ENCODE results near the gene PCCA. TPM values are rescaled to one million over a fixed set of nuclear protein-coding genes. Genes with fewer than 3 reads are reported as not detected.

The PCCA gene
- polyA plus RNA-seq, 1 of the 3 experiments (the other 2 are of a cell fraction) = 7.3 TPM

DNA sequence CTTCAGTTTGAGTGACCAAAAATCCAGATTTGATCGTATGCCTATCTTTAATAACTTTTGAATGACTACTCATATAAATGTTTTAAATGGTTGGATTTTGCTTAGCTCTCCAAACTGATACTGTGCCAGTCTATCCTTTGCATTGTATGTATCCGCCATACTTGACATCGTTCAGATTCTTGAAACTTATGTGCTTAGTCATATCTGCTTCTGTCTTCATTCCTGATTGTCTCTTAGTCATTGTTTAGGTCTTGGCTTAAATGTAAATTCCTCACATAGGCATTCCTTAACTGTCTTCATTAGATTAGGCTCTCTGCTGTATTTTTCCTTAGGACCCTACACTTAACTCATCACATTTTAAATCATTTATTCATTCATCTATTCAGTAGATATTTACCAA lies 126.0 kb downstream of the PCCA start (continued):
- peak in 1 of 2 experiments; percentile 65; a peak in 2 of 4 replicates for TF ChIP-seq EP300 (IDR thresholded peaks at IDR 0.05; ENCODE audit: borderline replicate concordance in 1 of 2, low read depth in 1 of 2, low read length in 1 of 2)
- peak; percentile 86 for TF ChIP-seq FOSL2 (IDR thresholded peaks at IDR 0.05; ENCODE audit: borderline replicate concordance, low read depth)
- TF ChIP-seq JUND (IDR thresholded peaks at IDR 0.05) = peak; percentile 76
- TF ChIP-seq NFIC (IDR thresholded peaks at IDR 0.05; ENCODE audit: borderline replicate concordance) = peak; percentile 33; the same call in 1 of the 2 replicates
- TF ChIP-seq, protein P1, sequence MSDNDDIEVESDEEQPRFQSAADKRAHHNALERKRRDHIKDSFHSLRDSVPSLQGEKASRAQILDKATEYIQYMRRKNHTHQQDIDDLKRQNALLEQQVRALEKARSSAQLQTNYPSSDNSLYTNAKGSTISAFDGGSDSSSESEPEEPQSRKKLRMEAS (IDR thresholded peaks at IDR 0.05; ENCODE audit: low read depth) = no peak
- TF ChIP-seq, protein P2, sequence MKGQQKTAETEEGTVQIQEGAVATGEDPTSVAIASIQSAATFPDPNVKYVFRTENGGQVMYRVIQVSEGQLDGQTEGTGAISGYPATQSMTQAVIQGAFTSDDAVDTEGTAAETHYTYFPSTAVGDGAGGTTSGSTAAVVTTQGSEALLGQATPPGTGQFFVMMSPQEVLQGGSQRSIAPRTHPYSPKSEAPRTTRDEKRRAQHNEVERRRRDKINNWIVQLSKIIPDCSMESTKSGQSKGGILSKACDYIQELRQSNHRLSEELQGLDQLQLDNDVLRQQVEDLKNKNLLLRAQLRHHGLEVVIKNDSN (IDR thresholded peaks at IDR 0.05; ENCODE audit: borderline replicate concordance, low read depth) = no peak
- TF ChIP-seq CHD2 (IDR thresholded peaks at IDR 0.05; ENCODE audit: low read length, partially characterized antibody) = no peak
- no peak for TF ChIP-seq GATA2 (CRISPR knock-in tag; IDR thresholded peaks at IDR 0.05)
- TF ChIP-seq, protein P3, sequence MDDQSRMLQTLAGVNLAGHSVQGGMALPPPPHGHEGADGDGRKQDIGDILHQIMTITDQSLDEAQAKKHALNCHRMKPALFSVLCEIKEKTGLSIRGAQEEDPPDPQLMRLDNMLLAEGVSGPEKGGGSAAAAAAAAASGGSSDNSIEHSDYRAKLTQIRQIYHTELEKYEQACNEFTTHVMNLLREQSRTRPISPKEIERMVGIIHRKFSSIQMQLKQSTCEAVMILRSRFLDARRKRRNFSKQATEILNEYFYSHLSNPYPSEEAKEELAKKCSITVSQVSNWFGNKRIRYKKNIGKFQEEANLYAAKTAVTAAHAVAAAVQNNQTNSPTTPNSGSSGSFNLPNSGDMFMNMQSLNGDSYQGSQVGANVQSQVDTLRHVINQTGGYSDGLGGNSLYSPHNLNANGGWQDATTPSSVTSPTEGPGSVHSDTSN (IDR thresholded peaks at IDR 0.05) = no peak
- TF ChIP-seq, protein P4, sequence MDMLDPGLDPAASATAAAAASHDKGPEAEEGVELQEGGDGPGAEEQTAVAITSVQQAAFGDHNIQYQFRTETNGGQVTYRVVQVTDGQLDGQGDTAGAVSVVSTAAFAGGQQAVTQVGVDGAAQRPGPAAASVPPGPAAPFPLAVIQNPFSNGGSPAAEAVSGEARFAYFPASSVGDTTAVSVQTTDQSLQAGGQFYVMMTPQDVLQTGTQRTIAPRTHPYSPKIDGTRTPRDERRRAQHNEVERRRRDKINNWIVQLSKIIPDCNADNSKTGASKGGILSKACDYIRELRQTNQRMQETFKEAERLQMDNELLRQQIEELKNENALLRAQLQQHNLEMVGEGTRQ (IDR thresholded peaks at IDR 0.05; ENCODE audit: borderline replicate concordance, low read depth, low read length) = no peak
- peak; percentile 80; the same call in 1 of the 2 replicates for TF ChIP-seq TEAD4 (IDR thresholded peaks at IDR 0.05; ENCODE audit: borderline replicate concordance, insufficient read depth)
- TF ChIP-seq ELF1 (IDR thresholded peaks at IDR 0.05) = no peak
- TF ChIP-seq RFX5 (IDR thresholded peaks at IDR 0.05; ENCODE audit: low read length) = no peak
- TF ChIP-seq TCF12 (IDR thresholded peaks at IDR 0.05) = peak; percentile 64; the same call in 1 of the 2 replicates
- TF ChIP-seq FOXJ3 (CRISPR knock-in tag; IDR thresholded peaks at IDR 0.05) = no peak
- TF ChIP-seq, protein P5, sequence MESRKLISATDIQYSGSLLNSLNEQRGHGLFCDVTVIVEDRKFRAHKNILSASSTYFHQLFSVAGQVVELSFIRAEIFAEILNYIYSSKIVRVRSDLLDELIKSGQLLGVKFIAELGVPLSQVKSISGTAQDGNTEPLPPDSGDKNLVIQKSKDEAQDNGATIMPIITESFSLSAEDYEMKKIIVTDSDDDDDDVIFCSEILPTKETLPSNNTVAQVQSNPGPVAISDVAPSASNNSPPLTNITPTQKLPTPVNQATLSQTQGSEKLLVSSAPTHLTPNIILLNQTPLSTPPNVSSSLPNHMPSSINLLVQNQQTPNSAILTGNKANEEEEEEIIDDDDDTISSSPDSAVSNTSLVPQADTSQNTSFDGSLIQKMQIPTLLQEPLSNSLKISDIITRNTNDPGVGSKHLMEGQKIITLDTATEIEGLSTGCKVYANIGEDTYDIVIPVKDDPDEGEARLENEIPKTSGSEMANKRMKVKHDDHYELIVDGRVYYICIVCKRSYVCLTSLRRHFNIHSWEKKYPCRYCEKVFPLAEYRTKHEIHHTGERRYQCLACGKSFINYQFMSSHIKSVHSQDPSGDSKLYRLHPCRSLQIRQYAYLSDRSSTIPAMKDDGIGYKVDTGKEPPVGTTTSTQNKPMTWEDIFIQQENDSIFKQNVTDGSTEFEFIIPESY (IDR thresholded peaks at IDR 0.05; ENCODE audit: borderline replicate concordance, low read depth) = 0 out of 2 replicates have a peak, but pooled peaks have one; percentile 18

DNA sequence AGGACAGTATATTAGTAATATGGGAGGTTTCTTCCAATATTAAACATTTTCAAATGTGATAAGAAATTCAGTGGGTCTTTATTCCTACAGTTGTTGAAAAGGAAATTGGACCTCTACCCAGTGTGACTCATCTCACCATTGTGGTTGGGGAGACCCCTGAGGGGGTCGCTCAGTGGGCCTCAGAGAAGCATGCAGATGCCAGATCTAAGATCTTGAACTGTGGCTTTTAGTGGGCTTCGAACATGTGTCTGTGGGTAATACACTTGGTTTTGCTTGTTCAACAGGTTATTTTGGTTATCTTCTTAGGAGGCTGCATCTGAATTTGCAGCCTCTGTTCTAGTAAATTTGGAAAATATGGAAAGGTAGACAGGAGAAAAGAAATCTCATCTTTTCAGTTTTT lies 132.3 kb downstream of the PCCA start:
- no peaks in the 10 kb centered on the region for H3K4me1 ChIP-seq (ENCODE audit: control insufficient read depth in 1 of 2, insufficient read depth in 2 of 2, low read depth in 1 of 2, low read length in 1 of 2)
- no peaks in the 10 kb centered on the region for H3K9me3 ChIP-seq
- H3K9me2 ChIP-seq = no peaks in the 10 kb centered on the region
- no peak for TF ChIP-seq GATA2 (CRISPR knock-in tag; IDR thresholded peaks at IDR 0.05)
- no peak for TF ChIP-seq MEF2A (IDR thresholded peaks at IDR 0.05; ENCODE audit: borderline replicate concordance, low read depth)
- TF ChIP-seq, protein P4 (IDR thresholded peaks at IDR 0.05; ENCODE audit: borderline replicate concordance, low read depth, low read length) = no peak
- no peak for TF ChIP-seq POLR2AphosphoS5 (IDR thresholded peaks at IDR 0.05; ENCODE audit: low read depth, low read length)
- TF ChIP-seq FOXJ3 (CRISPR knock-in tag; IDR thresholded peaks at IDR 0.05) = no peak
- no peak for TF ChIP-seq RFX5 (IDR thresholded peaks at IDR 0.05; ENCODE audit: low read length)
- TF ChIP-seq SMC3 (IDR thresholded peaks at IDR 0.05; ENCODE audit: low read depth, low read length) = no peak
- TF ChIP-seq FOSL2 (IDR thresholded peaks at IDR 0.05; ENCODE audit: borderline replicate concordance, low read depth) = no peak
- TF ChIP-seq TCF12 (IDR thresholded peaks at IDR 0.05) = no peak
- TF ChIP-seq, protein P6, sequence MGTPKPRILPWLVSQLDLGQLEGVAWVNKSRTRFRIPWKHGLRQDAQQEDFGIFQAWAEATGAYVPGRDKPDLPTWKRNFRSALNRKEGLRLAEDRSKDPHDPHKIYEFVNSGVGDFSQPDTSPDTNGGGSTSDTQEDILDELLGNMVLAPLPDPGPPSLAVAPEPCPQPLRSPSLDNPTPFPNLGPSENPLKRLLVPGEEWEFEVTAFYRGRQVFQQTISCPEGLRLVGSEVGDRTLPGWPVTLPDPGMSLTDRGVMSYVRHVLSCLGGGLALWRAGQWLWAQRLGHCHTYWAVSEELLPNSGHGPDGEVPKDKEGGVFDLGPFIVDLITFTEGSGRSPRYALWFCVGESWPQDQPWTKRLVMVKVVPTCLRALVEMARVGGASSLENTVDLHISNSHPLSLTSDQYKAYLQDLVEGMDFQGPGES (IDR thresholded peaks at IDR 0.05; ENCODE audit: low read depth, low read length) = no peak
- no peak for TF ChIP-seq GABPA (IDR thresholded peaks at IDR 0.05; ENCODE audit: low read depth)
- H4K20me1 ChIP-seq (ENCODE audit: insufficient read depth) = no peaks in the 10 kb centered on the region
- no peaks in the 10 kb centered on the region for H3K27me3 ChIP-seq (ENCODE audit: insufficient read depth)
- H3K4me3 ChIP-seq (ENCODE audit: low read depth in 2 of 2, low read length in 1 of 2) = no peak overlapping the region
- no peak overlapping the region for H3K27ac ChIP-seq (ENCODE audit: low read depth in 2 of 2, low read length in 1 of 2)
- no peak overlapping the region for H3K4me2 ChIP-seq
- no peak overlapping the region for H3K9ac ChIP-seq
- H3K36me3 ChIP-seq (replicated peaks in 1 of 2; ENCODE audit: control insufficient read depth in 1 of 2, insufficient read depth in 2 of 2, low read length in 1 of 2) = peaks cover 0 to 6% of the 10 kb centered on the region in 2 experiments
- H3K79me2 ChIP-seq (ENCODE audit: insufficient read depth) = no peaks in the 10 kb centered on the region
- ChIA-PET POLR2A (no interaction called here), CTCF (no interaction called here)
- H3F3A ChIP-seq (replicated peaks; ENCODE audit: insufficient read depth) = no peaks in the 10 kb centered on the region
- no peak for DNase-seq
- 100% methylated on average over 2 of the region's 2 CpGs for WGBS (ENCODE audit: low lambda C conversion rate)
- H2AFZ ChIP-seq (ENCODE audit: low read depth) = no peak overlapping the region
